ENCODE measurements around the gene MOCOS.

Gene MOCOS

DNA sequence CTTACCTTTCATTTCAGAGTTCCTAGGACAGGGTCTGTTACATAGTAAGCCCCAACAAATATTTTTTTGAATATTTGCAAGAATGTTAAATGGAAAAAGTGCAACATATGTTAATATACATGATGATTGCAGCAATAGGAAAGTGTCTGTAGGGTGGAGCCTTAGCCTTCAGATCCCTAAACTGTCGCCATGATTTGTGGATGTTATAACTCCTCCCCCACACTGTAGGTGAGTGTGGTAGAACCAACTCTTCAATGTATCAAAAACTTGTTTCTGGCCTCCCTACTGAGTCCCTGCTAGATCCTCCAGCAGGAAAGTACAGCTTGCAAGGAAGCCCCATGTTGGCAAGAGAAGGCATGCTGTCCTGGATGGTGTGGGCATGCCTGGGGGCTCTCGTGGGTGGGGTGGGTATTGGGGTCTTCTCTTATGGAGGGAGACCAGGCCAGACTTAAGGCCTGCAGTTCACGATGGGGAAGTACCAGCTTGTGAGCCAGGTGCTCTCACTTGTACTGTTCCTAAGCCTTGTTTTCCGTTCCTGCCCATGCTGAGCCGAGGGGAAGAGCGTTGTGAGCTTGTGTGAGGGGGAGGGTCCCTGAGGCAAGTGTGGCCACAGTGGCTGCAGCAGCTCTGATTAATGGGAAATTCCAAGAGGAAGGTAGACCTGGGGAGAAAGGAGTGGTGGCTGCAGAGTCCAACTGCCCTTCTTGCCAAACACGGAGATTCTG lies 121.6 kb downstream of the MOCOS start:
- DNase-seq = no peak

- no peak for DNase-seq
These were observed 122.4 kb downstream of the MOCOS start for GRCh38 chr18:36309436-36310391.

DNA sequence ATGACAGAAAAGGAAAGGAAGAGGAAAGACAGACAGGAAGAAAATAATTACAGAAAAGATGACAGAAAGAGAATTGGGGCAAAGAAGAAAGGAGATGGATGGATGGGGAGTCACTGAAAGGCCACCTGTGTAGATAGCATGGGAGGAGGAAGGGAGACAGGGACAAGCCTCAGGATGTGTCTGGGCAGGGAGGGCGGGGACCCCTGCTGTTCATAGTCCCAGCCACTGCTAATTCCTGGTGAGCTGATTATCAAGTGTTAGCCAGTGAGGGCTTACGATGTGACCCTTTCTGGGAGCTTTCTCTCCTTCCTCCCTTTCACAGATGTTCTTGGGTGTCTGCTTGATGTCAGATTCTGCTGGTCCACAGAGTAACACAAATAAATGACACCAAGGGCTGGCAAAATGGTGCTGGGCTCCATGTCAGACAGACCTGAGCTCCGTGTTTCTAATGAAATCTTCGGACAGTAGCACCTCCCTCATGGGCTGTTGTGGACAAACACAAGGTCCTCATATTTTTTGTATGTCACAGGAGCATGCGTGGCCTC lies 123.8 kb downstream of the MOCOS start:
- no peak for DNase-seq

DNA sequence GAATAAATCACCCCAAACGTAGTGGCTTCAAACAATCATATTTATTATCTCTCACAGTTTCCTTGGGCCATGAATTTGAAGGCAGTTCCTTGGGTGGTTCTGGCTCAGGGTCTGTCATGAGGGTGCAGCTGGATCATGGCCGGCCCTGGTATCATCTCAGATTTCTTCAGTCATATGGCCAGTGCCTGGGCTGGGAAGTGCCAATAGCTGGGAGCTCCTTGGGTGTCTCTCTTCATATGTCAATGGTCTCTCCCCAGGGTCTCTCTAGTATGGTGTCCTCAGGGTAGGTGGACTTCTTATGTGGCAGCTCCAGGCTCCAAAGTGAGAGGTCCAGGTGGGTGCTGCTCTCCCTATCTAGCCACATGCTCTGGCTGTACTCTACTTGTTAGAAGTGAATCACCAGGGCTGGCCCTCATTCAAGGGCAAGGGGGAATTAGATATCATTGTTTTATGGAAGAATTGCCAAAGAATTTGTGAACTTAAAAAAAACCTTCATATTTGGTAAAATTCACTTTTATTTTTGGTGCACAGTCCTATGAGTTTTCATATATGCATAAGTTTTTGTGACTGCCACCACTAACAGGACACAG lies 125.6 kb downstream of the MOCOS start:
- no peak for DNase-seq

- DNase-seq = no peak
These were observed 126.8 kb downstream of the MOCOS start for GRCh38 chr18:36314098-36314497.

GRCh38 chr18:36314754-36315153 lies 127.5 kb downstream of the MOCOS start:
- DNase-seq = no peak

DNA sequence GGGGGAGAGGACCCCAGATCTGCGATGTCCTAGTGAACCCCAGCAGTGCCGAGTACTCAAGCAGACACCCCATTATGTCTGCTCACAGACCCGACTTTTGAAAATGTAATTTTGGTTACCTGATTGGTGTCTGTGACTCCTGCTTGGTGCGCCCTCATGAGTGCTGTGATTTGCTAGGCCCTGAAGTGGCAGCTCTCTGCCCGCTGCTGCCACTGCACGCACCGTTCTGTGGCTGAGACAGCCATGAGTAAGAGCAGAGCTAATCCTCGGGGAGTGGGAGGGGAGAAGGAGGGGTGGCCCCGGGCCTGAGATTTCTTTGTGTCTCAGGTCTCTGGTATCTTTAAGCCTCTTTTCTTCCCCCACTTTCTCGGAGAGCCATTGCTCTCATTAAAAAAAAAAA lies 128.4 kb downstream of the MOCOS start:
- DNase-seq = no peak

GRCh38 chr18:36316246-36316645 lies 128.9 kb downstream of the MOCOS start:
- DNase-seq = no peak
